ENCODE data around the gene UNC119B.

UNC119B gene

GRCh38 chr12:120749256-120749655 lies 39.0 kb downstream of the UNC119B start:
- no peaks in the 10 kb centered on the region for H3K9me3 ChIP-seq (ENCODE audit: severe bottlenecking)
- DNase-seq = no peak
- no peaks in the 10 kb centered on the region for H3K27me3 ChIP-seq (ENCODE audit: insufficient read depth, low read depth, severe bottlenecking)
- H3K27ac ChIP-seq = no peak overlapping the region
- H3K36me3 ChIP-seq = no peaks in the 10 kb centered on the region
- no peak for TF ChIP-seq CTCF (IDR thresholded peaks at IDR 0.05; ENCODE audit: low read depth, low read length)
- no peak overlapping the region for H3K4me3 ChIP-seq (ENCODE audit: low read depth, low read length)

GRCh38 chr12:120750806-120751205 lies 40.5 kb downstream of the UNC119B start:
- Histone ChIP-seq H3K27me3 (ENCODE audit: insufficient read depth, low read depth, severe bottlenecking) (no peaks in the 10 kb centered on the region), H3K9me3 (ENCODE audit: severe bottlenecking) (no peaks in the 10 kb centered on the region), H3K4me3 (ENCODE audit: low read depth, low read length) (no peak overlapping the region), H3K36me3 (no peaks in the 10 kb centered on the region), H3K27ac (no peak overlapping the region)
- DNase-seq = no peak
- TF ChIP-seq CTCF (IDR thresholded peaks at IDR 0.05; ENCODE audit: low read depth, low read length) = no peak

- Histone ChIP-seq H3K27me3 (ENCODE audit: insufficient read depth, low read depth, severe bottlenecking) (no peaks in the 10 kb centered on the region), H3K36me3 (no peaks in the 10 kb centered on the region), H3K9me3 (ENCODE audit: severe bottlenecking) (no peaks in the 10 kb centered on the region), H3K4me3 (ENCODE audit: low read depth, low read length) (no peak overlapping the region), H3K27ac (no peak overlapping the region)
- no peak for DNase-seq
- no peak for TF ChIP-seq CTCF (IDR thresholded peaks at IDR 0.05; ENCODE audit: low read depth, low read length)
Observed at GRCh38 chr12:120751389-120751788, 41.1 kb downstream of the UNC119B start.

- Histone ChIP-seq H3K36me3 (no peaks in the 10 kb centered on the region), H3K4me3 (ENCODE audit: low read depth, low read length) (no peak overlapping the region), H3K9me3 (ENCODE audit: severe bottlenecking) (no peaks in the 10 kb centered on the region), H3K27me3 (ENCODE audit: insufficient read depth, low read depth, severe bottlenecking) (no peaks in the 10 kb centered on the region), H3K27ac (no peak overlapping the region)
- TF ChIP-seq CTCF (IDR thresholded peaks at IDR 0.05; ENCODE audit: low read depth, low read length) = no peak
- DNase-seq = no peak
Observed at GRCh38 chr12:120754792-120755191, 44.5 kb downstream of the UNC119B start.

- H3K4me3 ChIP-seq (ENCODE audit: low read depth, low read length) = no peak overlapping the region
Observed at GRCh38 chr12:120755269-120755668, 45.0 kb downstream of the UNC119B start.

More at GRCh38 chr12:120755269-120755668, 45.0 kb downstream of the UNC119B start:
- no peak for TF ChIP-seq CTCF (IDR thresholded peaks at IDR 0.05; ENCODE audit: low read depth, low read length)
- H3K36me3 ChIP-seq = no peaks in the 10 kb centered on the region
- no peaks in the 10 kb centered on the region for H3K27me3 ChIP-seq (ENCODE audit: insufficient read depth, low read depth, severe bottlenecking)
- DNase-seq = no peak
- no peak overlapping the region for H3K27ac ChIP-seq
- no peaks in the 10 kb centered on the region for H3K9me3 ChIP-seq (ENCODE audit: severe bottlenecking)

Measured in WERI-Rb-1 (cell line).